ENCODE results near the gene SPATA2.
"Not testable (repeated sequence)": the region's sequence is repeated elsewhere in the genome, so short reads cannot be mapped to it uniquely, and the experiment has no call there.

The SPATA2 gene

DNA sequence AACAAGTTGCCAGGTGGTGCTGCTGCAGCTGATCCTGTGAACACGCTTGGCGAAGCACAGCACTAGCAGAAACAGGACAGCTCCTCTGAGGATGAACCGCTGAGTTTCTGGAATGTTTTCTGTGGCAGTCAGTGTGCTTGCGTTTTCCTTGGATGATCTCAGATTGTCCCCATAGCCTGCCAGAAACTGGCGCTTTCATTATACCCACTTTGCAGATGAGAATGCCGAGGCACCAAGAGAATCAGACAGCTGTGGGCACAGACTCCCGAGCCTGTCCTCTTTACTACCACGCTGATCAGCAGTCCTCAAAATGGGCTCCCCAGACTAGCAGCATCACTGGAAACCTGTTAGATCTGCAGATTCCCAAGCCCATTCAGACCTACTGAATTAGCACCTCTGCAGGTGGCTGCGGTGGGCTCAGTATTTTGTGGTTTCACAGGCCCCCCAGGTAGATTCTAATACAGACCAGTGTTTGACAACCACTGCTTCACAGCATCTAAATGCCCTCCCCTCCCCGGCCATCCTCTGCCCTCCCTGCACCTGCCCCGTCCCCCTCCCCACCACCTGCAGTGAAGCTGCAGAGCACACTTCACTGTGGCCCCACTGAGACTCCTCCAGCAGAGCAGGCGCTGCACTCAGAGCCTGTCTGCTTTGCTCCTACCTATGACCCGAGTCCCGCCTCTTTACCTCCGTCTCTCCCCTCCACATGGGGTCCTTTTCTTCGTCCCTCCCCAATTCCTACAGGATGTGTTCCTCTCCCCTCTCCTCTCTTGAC lies 29.6 kb downstream of the SPATA2 start:
- DNase-seq (ENCODE audit: low read depth in 2 of 2), result no peak

DNA sequence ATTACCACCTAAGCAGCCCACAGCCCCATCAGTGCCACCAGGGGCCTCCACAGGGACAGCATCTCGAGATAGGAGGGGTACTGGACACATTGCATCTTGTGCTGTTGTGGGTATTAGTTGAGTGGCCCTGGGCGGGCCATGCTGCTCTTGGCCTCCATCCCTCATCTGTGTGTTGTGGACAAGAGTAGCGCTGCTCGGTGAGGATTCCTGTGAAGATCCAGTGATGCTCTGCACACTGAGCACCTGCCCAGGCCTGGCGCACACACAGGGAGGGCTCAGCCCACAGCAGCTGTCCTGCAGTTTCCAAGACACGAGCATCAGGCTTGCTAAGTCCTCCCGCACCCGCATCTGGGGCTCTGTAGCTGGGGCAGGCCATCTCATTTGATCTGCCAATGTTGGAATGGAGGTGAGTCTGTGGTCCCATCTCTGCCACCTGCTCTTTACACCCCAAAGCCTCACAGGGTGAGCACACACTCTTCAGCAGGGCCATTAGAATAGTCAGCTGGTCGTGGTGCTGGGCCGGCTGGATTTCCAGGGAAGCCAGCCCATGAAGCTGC lies 32.0 kb downstream of the SPATA2 start:
- no peak for DNase-seq (ENCODE audit: low read depth in 2 of 2)

DNA sequence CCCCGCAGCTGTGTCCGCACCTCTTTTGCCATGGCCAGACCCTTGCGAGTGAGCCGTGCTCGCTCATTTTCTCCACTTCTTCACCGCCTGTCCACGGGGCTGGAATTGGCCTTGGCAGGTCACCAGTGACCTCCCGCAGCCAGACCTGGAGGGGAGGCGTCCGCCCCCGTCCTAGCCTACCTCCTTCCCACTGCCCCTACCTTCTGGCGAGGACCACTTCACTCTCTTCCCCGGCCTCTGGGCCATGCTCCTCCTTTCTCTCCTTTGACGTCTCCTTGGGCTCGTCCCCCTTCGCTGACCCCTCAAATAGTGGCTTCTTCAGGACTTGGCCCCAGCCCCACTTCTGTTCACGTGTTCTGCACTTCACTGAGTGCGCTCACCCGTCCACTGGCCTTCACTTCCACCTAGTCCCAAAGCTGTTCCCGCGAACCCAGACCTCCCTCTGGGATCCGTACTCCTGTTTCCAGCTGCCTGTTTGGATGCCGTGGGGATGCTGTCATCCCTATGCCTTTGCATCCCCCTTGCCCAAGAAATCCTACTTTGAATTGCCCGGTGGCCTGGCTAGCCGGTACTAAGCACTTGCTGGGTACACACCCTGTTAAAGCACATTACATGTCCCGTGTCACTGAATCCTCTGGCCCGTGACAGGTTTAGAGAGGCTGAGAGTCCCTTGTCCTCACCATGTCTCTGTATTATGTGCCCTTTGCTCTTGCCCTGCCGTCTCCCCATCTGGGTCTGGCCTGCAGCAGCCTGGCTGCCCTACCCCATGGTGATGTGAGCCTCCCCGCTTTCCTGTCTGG lies 33.0 kb downstream of the SPATA2 start:
- no peak for DNase-seq (ENCODE audit: low read depth in 2 of 2)

- no peak for DNase-seq (ENCODE audit: low read depth in 2 of 2)
Measured at GRCh38 chr20:49880724-49881445, 34.4 kb downstream of the SPATA2 start.

DNA sequence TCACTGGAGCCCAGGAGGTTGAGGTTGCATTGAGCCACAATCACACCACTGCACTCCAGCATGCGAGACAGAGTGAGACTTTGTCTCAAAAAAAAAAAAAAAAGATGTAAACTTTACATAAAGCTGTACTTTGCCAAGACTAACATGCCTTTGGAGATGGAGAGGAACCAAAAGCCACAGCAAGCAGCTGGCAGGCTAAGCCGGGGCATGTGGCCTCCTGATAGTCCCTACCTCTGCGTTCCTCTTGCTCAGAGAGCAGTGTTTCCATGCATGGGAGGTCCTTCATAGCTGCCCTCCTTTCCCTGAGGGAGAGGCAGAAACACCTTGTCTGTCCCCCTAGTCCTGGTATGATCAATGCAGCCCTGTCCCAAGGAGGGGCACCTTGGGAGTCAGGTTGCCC lies 35.2 kb downstream of the SPATA2 start:
- no peak for DNase-seq (ENCODE audit: low read depth in 2 of 2)

DNA sequence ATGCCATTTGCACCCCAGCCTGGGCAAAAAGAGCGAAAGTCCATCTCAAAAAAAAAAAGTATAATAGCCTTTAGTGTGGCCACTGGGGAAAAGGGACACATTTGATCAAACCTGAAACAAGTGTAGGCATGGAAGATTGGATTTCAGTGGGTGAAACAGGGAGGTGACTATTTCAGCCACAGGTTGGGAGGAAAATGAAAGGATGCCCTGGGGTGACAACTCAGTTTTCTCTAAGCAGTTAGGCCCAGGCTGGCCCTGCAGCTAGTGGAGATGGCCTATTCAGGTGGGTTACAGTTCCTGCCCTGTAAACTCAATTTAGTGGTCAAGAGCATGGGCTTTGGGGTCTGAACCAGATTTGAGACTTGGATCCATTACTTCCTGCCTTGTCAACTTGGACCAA lies 36.4 kb downstream of the SPATA2 start:
- DNase-seq (ENCODE audit: low read depth in 2 of 2), result no peak

DNA sequence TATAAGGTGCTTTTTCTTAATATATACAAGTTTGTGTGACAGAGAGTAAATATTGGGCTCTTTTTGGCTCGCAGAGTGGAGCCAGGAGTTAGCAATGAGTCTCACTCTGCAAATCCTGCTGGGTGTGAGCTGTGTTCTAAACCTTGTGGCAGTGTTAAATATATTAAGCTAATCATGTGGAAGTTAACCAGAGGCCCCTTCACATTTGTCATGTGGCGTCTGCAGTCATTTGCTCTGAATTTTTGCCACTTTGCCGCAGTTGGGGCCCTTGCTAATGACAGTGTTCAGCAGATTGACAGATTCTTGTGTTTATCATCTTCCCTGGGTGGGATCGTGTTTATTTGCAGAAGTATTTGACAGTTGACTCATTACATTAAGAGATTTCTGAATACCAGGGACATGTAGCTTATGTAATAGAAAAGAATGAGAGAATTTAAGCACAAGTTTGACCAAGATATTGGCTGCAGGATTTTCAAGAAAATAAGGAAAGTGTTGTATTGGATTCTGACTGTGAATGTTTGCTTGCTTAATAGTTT lies 37.9 kb downstream of the SPATA2 start:
- no peak for DNase-seq (ENCODE audit: low read depth in 2 of 2)

- no peak for DNase-seq (ENCODE audit: low read depth in 2 of 2)
Measured at GRCh38 chr20:49874696-49875095, 40.6 kb downstream of the SPATA2 start.

DNA sequence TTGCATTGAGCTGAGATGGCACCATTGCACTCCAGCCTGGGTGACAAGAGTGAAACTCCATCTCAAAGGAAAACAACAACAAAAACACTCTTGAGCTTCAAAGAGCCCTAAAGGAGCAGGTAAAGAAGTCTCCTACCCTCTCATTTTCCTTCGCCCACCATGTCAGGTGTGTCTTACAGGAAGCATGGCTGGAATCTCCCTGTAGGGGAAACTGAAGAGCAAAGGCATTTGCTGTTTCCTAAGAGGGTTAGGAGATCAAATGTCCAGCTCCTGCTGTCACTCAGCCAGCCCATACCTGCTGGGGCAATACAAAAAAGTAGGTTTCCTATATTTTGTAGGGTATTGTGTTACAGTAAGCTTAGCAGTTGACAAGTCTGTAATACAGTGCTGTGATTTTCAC lies 43.3 kb downstream of the SPATA2 start:
- DNase-seq (ENCODE audit: low read depth in 2 of 2), result no peak

- no peak for DNase-seq (ENCODE audit: low read depth in 2 of 2)
Measured at GRCh38 chr20:49871391-49871948, 43.9 kb downstream of the SPATA2 start.

DNA sequence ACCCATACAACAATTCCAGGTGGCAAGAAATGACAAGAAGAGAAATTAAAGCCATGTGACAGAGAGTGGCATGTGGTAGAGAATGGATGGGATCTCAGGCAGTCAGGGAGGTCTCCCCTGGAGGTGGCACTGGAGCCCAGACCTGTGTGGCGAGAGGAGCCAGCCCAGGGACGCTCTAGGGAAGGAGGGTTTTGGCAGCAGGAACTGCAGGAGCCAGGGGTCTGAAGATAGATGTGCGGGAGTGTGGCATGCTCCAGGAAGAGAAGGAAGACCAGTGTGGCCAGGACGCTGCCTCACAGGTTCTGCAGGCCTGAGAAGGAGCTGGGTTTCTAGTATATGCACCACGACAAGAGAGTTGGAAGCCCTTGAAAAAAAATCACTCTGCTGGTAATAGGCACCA lies 45.1 kb downstream of the SPATA2 start:
- no peak for DNase-seq (ENCODE audit: low read depth in 2 of 2)

- no peak for DNase-seq (ENCODE audit: low read depth in 2 of 2)
Measured at GRCh38 chr20:49868964-49869363, 46.4 kb downstream of the SPATA2 start.

GRCh38 chr20:49868538-49868937 lies 46.8 kb downstream of the SPATA2 start:
- DNase-seq (ENCODE audit: low read depth in 2 of 2), result no peak

DNA sequence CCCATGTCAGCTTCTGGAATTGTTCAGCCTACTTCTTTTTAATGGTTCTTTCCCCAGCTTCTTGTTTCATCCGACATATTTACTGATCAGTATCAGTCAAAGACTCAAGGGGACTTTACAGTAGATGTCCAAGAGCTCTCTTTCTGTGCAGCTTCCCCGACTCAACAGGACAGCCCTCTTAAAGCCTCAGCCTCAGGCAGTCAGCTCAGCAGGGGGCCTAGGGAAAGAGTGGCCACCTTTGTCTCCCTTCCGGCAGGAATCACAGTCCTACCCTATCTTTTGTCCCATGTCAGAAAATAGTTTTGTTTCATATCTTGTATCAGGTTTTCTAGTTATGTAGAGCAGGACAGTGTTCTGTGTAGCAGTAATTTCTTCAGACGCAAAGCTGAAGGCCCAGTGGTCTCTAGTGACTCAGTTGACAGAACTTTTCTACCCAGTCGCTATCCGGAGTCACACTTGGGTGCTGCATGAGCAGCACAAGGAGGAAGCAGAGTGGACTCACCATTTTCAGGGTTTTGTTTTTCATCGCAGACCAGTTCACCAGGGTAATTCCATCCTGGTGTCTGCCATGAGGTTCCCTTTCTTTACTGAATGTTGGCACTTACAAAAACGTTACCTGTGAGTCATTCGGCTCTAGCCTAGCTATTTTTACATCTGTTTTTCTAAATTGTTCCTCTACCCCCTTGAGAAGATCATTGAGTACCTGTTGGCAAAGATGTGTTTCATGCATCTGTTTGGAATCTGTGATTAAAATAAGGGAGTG lies 47.7 kb downstream of the SPATA2 start:
- DNase-seq (ENCODE audit: low read depth in 2 of 2), result no peak

GRCh38 chr20:49866051-49866450 lies 49.3 kb downstream of the SPATA2 start:
- DNase-seq (ENCODE audit: low read depth in 2 of 2), result no peak

DNA sequence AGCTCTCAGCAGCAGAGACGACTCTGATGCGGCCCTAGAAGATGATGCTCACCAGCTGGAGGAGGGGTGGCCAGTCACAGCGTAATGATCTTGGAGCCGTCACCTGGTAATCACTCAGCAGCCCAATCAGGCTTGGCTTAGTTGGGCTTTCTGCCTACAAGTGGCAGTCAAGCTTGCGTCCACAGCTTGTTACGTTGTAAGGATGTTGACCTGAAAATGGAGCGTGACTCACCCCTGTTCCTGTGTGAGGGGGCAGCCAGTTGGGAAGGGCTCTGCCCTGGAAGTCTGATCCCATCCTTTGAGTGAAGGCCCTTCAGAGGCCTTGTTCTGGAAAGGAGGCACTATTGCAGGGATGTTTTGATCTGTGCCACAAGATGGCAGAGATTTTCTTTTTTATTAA lies 49.8 kb downstream of the SPATA2 start:
- no peak for DNase-seq (ENCODE audit: low read depth in 2 of 2)

DNA sequence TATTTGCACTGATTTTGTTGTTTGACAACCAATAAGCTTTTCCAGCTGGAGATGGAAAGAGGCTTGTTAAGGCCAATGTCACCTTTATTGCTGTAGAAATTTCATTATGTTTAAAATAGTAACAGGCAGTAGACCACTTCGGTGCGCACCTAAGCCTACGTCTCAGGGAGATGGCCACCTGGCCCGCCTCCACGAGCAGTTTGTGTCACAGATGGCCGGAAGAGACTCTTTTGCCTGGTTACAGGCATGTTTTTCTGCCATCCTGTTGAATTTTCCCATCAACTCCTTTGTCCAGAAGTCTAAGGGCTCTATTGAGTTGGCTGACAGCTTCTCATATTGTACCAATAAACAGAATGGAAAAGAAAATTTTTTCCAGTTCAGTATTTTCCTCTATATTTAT lies 51.7 kb downstream of the SPATA2 start:
- DNase-seq (ENCODE audit: low read depth in 2 of 2), result no peak

- no peak for DNase-seq (ENCODE audit: low read depth in 2 of 2)
Measured at GRCh38 chr20:49862607-49863200, 52.6 kb downstream of the SPATA2 start.

DNA sequence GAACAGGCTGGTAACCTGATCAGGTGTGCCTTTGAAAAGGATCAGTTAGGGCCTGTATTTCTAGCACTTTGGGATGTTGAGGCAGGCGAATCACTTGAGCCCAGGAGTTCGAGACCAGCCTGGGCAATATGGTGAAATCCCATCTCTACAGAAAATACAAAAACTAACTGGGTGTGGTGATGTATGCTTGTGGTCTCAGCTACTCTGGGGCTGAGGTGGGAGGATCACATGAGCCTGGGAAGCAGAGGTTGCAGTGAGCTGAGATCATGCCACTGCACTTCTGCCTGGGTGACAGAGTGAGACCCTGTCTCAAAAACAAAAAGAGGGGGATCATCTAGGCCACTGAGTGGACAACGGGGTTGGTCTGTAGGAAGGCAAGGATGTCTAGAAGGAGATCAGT lies 54.1 kb downstream of the SPATA2 start:
- DNase-seq (ENCODE audit: low read depth in 2 of 2), result not testable (repeated sequence)

GRCh38 chr20:49859807-49860206 lies 55.5 kb downstream of the SPATA2 start:
- DNase-seq (ENCODE audit: low read depth in 2 of 2), result no peak

DNA sequence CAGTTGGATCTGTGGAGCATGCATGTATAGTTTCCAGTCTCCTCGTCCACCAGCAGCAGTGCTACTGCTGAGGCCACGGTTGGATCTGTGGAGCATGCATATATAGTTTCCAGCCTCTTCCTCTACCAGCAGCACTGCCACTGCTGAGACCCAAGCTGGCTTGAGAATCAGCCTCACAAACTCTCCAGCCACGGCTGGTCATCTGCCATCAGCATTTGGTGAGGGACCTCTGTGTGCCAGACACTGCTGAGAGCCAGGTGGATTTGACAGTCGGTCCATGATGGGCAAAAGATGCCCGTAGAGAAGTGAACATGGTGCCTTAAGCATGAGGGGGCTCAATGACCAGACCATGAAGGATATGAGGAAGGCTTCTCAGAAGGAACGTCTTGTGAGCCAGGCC lies 56.3 kb downstream of the SPATA2 start:
- no peak for DNase-seq (ENCODE audit: low read depth in 2 of 2)
